ENCODE data around the gene SLC46A2. TPM values are rescaled to one million over a fixed set of nuclear protein-coding genes. Genes with fewer than 3 reads are reported as not detected.
A peak's percentile ranks its signal among the peaks of the same experiment; 100 is the strongest.

SLC46A2 gene, protein sequence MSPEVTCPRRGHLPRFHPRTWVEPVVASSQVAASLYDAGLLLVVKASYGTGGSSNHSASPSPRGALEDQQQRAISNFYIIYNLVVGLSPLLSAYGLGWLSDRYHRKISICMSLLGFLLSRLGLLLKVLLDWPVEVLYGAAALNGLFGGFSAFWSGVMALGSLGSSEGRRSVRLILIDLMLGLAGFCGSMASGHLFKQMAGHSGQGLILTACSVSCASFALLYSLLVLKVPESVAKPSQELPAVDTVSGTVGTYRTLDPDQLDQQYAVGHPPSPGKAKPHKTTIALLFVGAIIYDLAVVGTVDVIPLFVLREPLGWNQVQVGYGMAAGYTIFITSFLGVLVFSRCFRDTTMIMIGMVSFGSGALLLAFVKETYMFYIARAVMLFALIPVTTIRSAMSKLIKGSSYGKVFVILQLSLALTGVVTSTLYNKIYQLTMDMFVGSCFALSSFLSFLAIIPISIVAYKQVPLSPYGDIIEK
- total RNA-seq = 10 to 100 TPM; 49.5 to 95.9 (median 63.0) TPM

DNA sequence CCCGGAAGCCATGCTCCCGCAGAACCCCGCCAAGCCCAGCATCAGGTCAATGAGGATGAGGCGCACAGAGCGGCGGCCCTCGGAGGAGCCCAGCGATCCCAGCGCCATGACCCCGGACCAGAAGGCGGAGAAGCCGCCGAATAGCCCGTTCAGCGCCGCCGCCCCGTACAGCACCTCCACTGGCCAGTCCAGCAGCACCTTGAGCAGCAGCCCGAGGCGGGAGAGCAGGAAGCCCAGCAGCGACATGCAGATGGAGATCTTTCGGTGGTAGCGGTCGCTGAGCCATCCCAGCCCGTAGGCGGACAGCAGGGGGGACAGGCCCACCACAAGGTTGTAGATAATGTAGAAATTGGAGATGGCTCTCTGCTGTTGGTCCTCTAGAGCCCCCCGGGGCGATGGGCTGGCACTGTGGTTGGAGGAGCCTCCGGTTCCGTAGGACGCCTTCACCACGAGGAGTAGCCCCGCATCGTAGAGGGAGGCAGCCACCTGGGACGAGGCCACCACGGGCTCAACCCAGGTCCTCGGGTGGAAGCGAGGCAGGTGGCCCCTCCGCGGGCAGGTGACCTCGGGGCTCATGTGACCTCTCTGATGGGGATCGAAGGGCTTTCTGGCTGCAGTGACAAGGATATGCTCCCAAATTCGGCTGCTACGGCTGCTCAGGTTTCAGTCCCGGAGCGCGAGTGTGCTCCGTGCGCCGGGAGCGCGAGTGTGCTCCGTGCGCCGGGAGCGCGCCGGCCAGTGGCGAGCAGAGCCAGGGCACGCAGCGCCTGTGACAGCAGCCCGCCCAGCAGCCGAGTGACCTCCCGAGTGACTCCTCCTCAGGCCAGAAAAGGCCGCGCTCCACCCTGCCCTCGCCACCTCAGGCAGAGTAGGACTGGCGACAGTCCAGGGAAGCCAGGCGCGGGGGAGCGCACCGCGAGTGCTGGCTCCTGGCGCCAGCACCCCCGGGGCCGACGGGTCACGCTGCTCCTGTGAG lies at the start of gene SLC46A2:
Gene SLC46A2 (minus strand): TSS at position 771 of the 976 bp plus-strand sequence. CDS start 195 bp downstream, at position 576.
- no peak for TF ChIP-seq CTCF (IDR thresholded peaks at IDR 0.05)
- no peak for TF ChIP-seq POLR2A (IDR thresholded peaks at IDR 0.05)
- no peak within 1 kb of the TSS for H3K4me3 ChIP-seq (ENCODE audit: low read depth, poor library complexity, severe bottlenecking)
- intact Hi-C loops (cut with DNase I; ENCODE audit: low total_unique reads) = no loop called here
- WGBS, 2 donors = 22 to 27% methylated on average over 37 to 38 of the region's 78 CpGs
- peak in 1 of 2 donors; percentile 80 for DNase-seq (ENCODE audit: low spot score in 2 of 2)

- H3K4me3 ChIP-seq (ENCODE audit: low read depth, poor library complexity, severe bottlenecking) = no peak overlapping the region
- TF ChIP-seq POLR2A (IDR thresholded peaks at IDR 0.05) (no peak), CTCF (IDR thresholded peaks at IDR 0.05) (no peak)
- no peak for DNase-seq (ENCODE audit: low spot score in 2 of 2)
- intact Hi-C loops (cut with DNase I; ENCODE audit: low total_unique reads) = no loop called here
Measured at GRCh38 chr9:112939418-112939817, 48.7 kb upstream of the SLC46A2 start.

DNA sequence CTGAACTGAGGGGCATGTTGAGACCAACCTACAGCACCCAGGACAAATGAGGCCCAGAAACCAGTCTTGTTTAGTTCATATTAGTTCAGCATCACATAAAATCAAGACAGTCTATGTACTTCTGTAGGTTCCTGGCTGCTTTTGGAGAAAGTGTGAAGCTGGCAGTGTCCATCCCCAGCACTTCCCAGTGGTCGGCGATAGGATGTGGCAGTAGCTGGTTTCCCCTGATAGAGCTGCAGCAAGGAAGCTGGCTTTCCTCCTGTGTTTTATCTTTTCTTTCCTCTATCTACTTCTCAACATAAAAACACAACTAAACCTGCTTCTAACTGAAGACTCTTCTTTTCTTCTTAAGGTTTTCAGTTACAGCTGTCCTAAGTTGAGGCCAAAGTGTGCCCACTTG lies 43.0 kb upstream of the SLC46A2 start:
- H3K4me3 ChIP-seq (ENCODE audit: low read depth, poor library complexity, severe bottlenecking) = no peak overlapping the region
- DNase-seq (ENCODE audit: low spot score in 2 of 2) = no peak
- TF ChIP-seq POLR2A (IDR thresholded peaks at IDR 0.05) (no peak), CTCF (IDR thresholded peaks at IDR 0.05) (no peak)
- intact Hi-C loops (cut with DNase I; ENCODE audit: low total_unique reads) = no loop called here
- WGBS, 2 donors = 75 to 94% methylated on average over 2 of the region's 2 CpGs

GRCh38 chr9:112925058-112925641 lies 34.5 kb upstream of the SLC46A2 start:
- intact Hi-C loops (cut with DNase I; ENCODE audit: low total_unique reads) = no loop called here
- no peak for DNase-seq (ENCODE audit: low spot score in 2 of 2)
- 25 to 38% methylated on average over 8 of the region's 8 CpGs for WGBS, 2 donors
- H3K4me3 ChIP-seq (ENCODE audit: low read depth, poor library complexity, severe bottlenecking) = no peak overlapping the region
- TF ChIP-seq CTCF (IDR thresholded peaks at IDR 0.05) (no peak), POLR2A (IDR thresholded peaks at IDR 0.05) (no peak)

GRCh38 chr9:112921549-112921948 lies 30.9 kb upstream of the SLC46A2 start:
- 25 to 26% methylated on average over 3 of the region's 3 CpGs for WGBS, 2 donors
- DNase-seq (ENCODE audit: low spot score in 2 of 2) = no peak
- no peak for TF ChIP-seq CTCF (IDR thresholded peaks at IDR 0.05)
- no peak for TF ChIP-seq POLR2A (IDR thresholded peaks at IDR 0.05)
- intact Hi-C loops (cut with DNase I; ENCODE audit: low total_unique reads) = no loop called here
- H3K4me3 ChIP-seq (ENCODE audit: low read depth, poor library complexity, severe bottlenecking) = no peak overlapping the region

Data from lower leg skin (tissue), 4 donors.